Mucosa of rectum (tissue), 2 donors: ENCODE data around the gene TAS2R60.
"Not testable (repeated sequence)": the region's sequence is repeated elsewhere in the genome, so short reads cannot be mapped to it uniquely, and the experiment has no call there.

Experiments
- H3K27ac ChIP-seq, 2 donors: one replicate each; pipeline ENCODE4 v1.7.0; 2013; ENCODE audit warnings: inconsistent platforms in 2 of 2, low read depth in 2 of 2, low read length in 2 of 2
- H3K27me3 ChIP-seq, 2 donors: one replicate each; pipeline ENCODE4 v1.7.0; 2013; ENCODE audit warnings: low read length in 2 of 2; ENCODE audit not compliant: control insufficient read depth in 2 of 2, insufficient read depth in 2 of 2
- H3K36me3 ChIP-seq, 2 donors: one replicate each; pipeline ENCODE4 v1.7.0; 2013; ENCODE audit warnings: low read length in 2 of 2; ENCODE audit not compliant: control insufficient read depth in 2 of 2, insufficient read depth in 2 of 2
- H3K4me1 ChIP-seq, 2 donors: one replicate each; pipeline ENCODE4 v1.7.0; 2013; ENCODE audit warnings: low read length in 2 of 2, mild to moderate bottlenecking in 1 of 2; ENCODE audit not compliant: control insufficient read depth in 2 of 2, insufficient read depth in 2 of 2
- H3K4me3 ChIP-seq, 2 donors: one replicate each; pipeline ENCODE4 v1.7.0; 2013; ENCODE audit warnings: low read length in 2 of 2
- H3K9ac ChIP-seq, 2 donors: one replicate each; pipeline ENCODE4 v1.7.0; 2013; ENCODE audit warnings: low read length in 2 of 2, low read depth in 1 of 2, mild to moderate bottlenecking in 1 of 2
- H3K9me3 ChIP-seq, 2 donors: one replicate each; pipeline ENCODE4 v1.7.0; 2013; ENCODE audit warnings: low read length in 2 of 2; ENCODE audit not compliant: control insufficient read depth in 2 of 2
- donor health status: healthy.
- donor health status: Normal muscosa, but diverticular disease.

TAS2R60 gene

DNA sequence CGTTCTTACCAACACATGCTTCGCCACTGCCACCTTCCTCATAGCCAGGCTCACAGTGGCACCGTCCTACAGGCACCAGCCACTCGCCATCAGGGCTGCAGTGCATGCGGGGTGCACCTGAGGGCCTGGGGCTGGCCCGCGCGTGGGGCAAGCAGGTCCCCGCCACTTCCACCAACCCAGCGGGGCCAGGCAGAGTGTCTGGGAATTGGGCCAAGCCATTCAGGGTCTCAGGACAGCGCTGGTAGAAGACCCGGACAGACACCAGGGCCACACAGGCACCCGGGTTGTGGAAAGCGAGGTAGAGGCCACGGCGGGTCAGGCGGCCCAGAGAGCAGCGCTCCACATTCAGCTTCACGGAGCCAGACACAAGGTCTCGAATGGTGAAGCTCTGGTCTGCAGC, 43.6 kb upstream of the TAS2R60 start:
- H3K4me3 ChIP-seq: no peak overlapping the region
- H3K27ac ChIP-seq: no peak overlapping the region
- peaks cover 17 to 20% of the 10 kb centered on the region in 2 donors for H3K36me3 ChIP-seq
- no peaks in the 10 kb centered on the region for H3K27me3 ChIP-seq
- H3K9me3 ChIP-seq: no peaks in the 10 kb centered on the region
- H3K9ac ChIP-seq: no peak overlapping the region
- H3K4me1 ChIP-seq: no peaks in the 10 kb centered on the region

DNA sequence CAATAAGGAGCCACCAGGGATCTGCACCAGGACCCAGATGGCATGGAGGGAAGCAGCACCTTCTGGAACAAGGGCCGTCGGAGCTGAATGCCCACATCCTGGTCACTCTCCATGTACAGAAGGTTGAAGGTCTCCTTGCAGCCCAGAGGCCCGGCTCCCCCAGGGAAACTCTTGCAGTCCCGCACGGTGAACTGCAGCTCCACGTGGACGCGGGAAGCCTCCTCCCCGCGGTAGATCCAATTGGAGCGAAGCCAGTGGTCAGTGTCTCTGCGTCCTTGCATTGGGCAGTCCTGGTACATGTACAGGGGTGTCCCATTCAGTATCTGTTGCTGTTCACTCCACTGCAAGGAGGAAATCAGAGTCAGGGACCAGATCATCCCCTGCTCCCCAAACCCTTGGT, 42.0 kb upstream of the TAS2R60 start:
- H3K9me3 ChIP-seq: no peaks in the 10 kb centered on the region
- H3K27me3 ChIP-seq: no peaks in the 10 kb centered on the region
- H3K27ac ChIP-seq: no peak overlapping the region
- H3K4me3 ChIP-seq: no peak overlapping the region
- H3K36me3 ChIP-seq: peaks cover 12 to 18% of the 10 kb centered on the region in 2 donors
- no peak overlapping the region for H3K9ac ChIP-seq
- no peaks in the 10 kb centered on the region for H3K4me1 ChIP-seq

DNA sequence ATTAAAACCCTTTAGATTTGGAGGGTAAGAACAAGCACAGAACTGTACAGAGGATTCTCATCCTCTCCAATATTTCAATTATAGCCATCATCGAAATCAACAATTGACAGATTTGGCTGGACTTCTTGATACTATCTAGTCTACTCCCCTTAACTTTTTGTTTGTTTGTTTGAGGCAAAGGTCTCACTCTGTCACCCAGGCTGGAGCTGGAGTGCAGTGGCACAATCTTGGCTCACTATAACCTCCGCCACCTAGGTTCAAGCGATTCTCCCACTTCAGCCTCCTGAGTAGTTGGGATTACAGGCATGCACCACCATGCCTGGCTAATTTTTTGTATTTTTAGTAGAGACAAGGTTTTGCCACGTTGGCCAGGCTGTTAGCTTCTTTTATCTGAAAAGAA, 41.0 kb upstream of the TAS2R60 start:
- H3K36me3 ChIP-seq: peaks cover 11 to 12% of the 10 kb centered on the region in 2 donors
- H3K27ac ChIP-seq, H3K27me3 ChIP-seq, H3K9ac ChIP-seq, H3K9me3 ChIP-seq, H3K4me3 ChIP-seq, H3K4me1 ChIP-seq: not testable (repeated sequence)

DNA sequence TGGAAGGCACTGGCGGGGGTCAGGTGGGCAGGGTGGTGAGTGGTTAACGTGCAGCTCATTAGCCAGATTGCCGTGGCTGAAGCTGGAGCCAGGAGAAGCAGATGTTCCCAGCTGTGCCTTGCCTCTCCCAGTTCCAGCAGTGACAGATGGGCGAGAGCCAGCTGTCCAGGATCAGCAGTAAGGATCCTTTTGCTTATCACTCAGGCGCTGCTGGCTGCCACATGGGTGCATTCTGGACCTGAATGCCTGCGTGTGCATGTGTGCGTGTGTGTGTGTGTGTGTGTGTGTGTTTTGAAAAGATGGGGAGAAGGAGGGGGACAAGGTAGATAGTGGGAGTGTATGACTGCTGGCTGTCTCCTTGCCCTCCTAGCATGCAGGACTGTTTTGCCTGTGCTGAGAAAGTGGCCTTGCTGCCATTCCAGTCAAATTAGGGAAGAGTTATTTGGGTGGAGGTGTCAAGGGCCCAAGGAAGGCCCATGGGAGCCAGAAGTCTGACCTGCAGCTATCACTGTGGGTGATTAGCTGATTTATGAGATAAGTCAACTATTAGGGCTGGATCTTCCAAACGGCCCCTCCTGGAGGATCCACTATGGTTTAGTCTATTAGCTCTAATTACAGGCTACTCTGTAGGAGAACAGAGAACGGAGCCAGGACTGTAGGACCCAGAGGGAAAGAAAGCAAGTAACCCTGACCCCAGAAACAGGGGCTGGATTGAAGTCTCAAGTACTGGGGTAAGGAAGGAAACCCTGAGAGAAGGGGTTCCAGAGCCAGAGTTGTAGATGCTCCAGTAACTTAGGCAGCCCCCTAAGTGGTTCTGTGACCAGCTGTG, 37.9 kb upstream of the TAS2R60 start:
- no peak overlapping the region for H3K9ac ChIP-seq
- H3K4me3 ChIP-seq: no peak overlapping the region

DNA sequence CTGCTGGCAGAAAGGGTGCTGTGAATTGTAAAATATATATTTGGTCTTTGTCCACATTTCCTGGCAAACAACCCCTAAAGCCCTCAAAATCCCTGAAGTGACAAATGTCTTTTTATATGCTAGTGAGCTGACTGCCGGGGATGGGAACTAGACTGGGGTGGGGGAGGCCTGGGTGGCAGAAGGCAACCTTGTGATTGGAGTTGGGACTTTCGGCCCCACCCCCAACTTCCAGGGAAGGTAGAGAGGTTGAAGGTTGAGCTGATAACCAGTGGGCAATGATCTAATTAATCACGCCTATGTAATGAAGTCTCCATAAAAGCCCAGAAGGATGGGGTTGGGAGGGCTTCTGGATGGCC, 37.3 kb upstream of the TAS2R60 start:
- Histone ChIP-seq H3K27me3 (no peaks in the 10 kb centered on the region), H3K27ac (no peak overlapping the region), H3K36me3 (peaks cover 0 to 3% of the 10 kb centered on the region in 2 donors), H3K4me1 (peaks cover 10 to 18% of the 10 kb centered on the region in 2 donors), H3K9ac (no peak overlapping the region), H3K9me3 (no peaks in the 10 kb centered on the region), H3K4me3 (no peak overlapping the region)

More for the DNA sequence above, 37.9 kb upstream of the TAS2R60 start:
- H3K27ac ChIP-seq: no peak overlapping the region
- peaks cover 0 to 3% of the 10 kb centered on the region in 2 donors for H3K36me3 ChIP-seq
- H3K27me3 ChIP-seq: no peaks in the 10 kb centered on the region
- H3K4me1 ChIP-seq: peaks cover 10 to 18% of the 10 kb centered on the region in 2 donors
- no peaks in the 10 kb centered on the region for H3K9me3 ChIP-seq

DNA sequence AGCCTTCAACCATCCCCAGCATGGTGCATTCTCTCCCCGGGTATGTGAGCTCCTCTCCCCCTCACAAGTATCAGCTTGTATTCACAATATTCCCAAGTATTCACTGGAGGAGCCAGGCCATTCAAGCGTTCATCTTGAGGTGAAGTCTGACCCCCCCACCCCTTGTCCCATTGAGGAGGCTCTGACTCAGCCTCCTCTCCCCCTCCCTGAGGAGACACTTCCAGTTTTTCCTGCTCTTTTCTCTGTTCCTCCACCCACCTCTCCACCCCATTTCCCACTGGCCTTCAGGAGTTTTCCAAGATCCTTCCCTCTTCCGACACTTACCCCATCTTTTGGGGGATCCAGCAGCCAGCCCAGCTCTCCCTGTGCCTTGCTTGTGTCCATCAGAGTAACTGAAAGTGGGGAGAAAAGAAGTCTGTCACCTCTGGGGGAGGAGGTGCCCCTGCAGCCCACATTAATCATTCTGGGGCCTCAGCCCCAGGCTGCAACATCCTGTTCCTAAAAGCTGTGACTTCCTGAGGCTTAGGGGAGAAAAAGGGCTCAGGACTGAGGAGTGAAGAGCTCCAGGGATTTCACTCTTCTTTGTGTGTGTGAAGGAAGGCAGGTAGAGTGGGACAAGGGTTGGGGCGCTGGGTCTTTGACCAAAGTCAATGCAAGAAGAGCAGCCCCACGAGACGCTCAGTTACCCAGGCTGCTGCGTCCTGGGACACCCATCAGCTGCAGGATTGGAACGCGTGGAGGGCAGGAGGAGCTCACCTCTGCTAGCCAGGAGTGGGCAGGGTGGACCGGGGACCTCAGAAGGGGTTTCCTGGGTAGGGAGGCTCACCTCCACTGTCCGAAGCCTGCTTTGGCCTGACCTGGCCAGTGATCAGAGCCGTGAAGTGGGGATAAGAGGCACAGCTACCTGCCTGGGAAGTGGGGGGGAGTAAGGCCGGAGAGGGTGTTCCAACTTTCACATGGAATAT, 35.7 kb upstream of the TAS2R60 start:
- Histone ChIP-seq H3K9ac (peak overlapping the region; percentile 61 to 74), H3K36me3 (no peaks in the 10 kb centered on the region), H3K27me3 (no peaks in the 10 kb centered on the region), H3K4me1 (peaks cover 10 to 18% of the 10 kb centered on the region in 2 donors), H3K27ac (peak overlapping the region in 1 of 2 donors; percentile 6), H3K9me3 (no peaks in the 10 kb centered on the region), H3K4me3 (peak overlapping the region; percentile 71 to 76)

DNA sequence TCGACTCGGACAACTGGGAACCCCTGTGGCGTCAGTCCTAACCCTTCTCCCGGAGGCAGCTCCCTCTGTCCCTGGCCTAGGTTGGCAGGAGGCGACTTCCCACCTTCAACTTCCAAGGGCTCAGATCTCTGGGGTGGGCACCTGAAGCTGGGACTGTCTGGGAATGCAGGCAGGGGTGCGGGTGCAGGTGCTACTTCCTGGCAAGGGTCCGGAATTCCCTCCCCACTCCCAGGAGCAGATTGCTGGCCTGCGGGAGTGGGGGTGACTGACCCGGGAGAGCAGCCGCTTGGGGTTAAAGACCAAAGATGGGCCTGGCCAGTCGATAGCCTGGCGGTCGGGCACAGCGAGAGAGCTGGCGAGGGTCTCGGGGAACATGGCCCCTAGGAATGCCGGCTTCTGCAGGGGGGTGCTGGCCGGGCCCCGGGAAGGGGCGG, 35.0 kb upstream of the TAS2R60 start:
- H3K27ac ChIP-seq: peak overlapping the region in 1 of 2 donors; percentile 6

DNA sequence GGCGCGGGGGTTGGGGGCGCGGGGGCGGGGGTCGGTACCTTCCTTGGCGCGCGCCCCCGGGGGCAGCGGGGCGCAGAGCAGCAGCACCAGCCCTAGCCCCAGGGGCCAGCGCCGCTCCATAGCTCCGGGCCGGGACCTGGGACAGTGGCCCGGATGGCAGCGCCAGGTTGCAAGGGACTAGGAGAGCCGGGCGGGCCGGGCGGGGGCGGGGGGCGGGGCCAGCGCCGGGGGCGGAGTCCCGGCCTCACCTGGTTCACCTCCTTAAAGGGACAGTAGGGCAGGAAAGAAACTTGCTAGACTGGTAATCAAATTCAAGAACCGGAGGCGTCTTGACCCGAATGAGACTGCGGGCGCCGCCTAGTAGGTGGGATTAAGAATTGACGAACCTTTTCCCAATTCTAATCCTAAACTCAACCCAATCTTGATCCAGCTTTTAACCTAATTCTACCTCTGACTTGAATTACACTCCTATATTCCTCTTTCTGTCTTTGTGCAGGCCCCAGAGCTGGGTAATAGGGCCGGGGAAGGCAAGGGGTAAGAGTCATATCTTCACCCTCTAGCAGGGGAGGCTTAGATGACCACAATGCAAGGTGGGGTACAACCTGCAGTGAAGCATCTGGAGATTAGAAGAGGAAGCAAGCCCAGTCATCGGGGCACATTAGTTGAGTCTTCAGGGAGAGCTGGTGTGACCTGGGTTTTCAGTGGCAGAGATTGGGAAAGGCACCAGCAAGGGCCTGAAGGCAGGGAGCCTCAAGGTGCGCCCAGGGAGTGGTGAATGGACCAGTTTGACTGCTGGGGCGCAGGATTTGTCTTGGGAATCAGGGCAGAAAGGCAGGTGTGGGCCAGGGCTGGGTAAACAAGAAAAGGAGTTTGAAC, 34.3 kb upstream of the TAS2R60 start, which contains the start of gene EPHA1:
EPHA1 (minus strand) TSS at position 171 of the 876 bp plus-strand sequence; CDS start at position 120, 51 bp downstream.
- peaks cover 10 to 18% of the 10 kb centered on the region in 2 donors for H3K4me1 ChIP-seq
- H3K9ac ChIP-seq: peak within 1 kb of the TSS; percentile 61 to 74
- H3K9me3 ChIP-seq: no peaks in the 10 kb centered on the region
- H3K36me3 ChIP-seq: no peaks in the 10 kb centered on the region
- H3K27me3 ChIP-seq: no peaks in the 10 kb centered on the region
- peak within 1 kb of the TSS; percentile 71 to 76 for H3K4me3 ChIP-seq
- peak within 1 kb of the TSS; percentile 60 to 61 for H3K27ac ChIP-seq

More for the DNA sequence above, 35.0 kb upstream of the TAS2R60 start:
- H3K4me3 ChIP-seq: peak overlapping the region; percentile 71 to 76
- peak overlapping the region; percentile 61 to 74 for H3K9ac ChIP-seq
- no peaks in the 10 kb centered on the region for H3K36me3 ChIP-seq
- peaks cover 10 to 18% of the 10 kb centered on the region in 2 donors for H3K4me1 ChIP-seq
- no peaks in the 10 kb centered on the region for H3K9me3 ChIP-seq
- H3K27me3 ChIP-seq: no peaks in the 10 kb centered on the region

DNA sequence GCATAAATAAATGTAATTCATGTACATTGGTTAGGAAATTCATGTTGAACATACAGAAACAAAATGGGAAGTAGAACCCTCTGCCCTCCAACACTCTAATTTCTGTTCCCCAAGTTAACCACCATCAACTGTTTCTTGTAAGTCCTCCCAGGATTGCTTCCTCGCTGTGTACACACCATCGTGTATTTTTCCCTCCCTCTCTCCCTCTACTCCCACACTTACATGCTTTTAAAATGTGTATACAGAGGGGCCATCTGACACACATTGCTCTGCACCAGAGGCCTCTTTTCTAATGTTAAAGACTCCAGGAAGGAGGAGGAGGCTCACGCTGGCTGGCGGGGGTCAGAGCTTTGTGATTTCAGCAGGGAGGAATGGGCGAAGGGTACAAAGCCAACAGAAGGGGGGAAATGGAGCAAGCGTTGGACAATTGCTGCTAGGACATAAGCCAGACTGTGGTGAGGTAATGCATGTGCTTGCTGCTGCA, 32.7 kb upstream of the TAS2R60 start:
- H3K27me3 ChIP-seq: no peaks in the 10 kb centered on the region
- H3K9me3 ChIP-seq: no peaks in the 10 kb centered on the region
- H3K9ac ChIP-seq: no peak overlapping the region
- H3K36me3 ChIP-seq: no peaks in the 10 kb centered on the region
- H3K4me1 ChIP-seq: peaks cover 12 to 18% of the 10 kb centered on the region in 2 donors
- no peak overlapping the region for H3K4me3 ChIP-seq
- H3K27ac ChIP-seq: no peak overlapping the region
